SK-N-MC (cell line): ENCODE data around the gene BBLN.

Experiments used
- EZH2 ChIP-seq: fragments of 200-600 bp; sonication (generic); IDR thresholded peaks from one replicate; pipeline ENCODE4 v1.6.1; 2017; ENCODE audit warnings: antibody characterized with exemption
- POLR2AphosphoS5 ChIP-seq: IDR thresholded peaks from 2 replicates; pipeline ENCODE4 v1.6.1; 2012; ENCODE audit warnings: mild to moderate bottlenecking, low read depth, low read length, borderline replicate concordance

- TF ChIP-seq POLR2AphosphoS5 = no peak
- TF ChIP-seq EZH2 = no peak
Observed at GRCh38 chr9:128174062-128174461, 14.0 kb downstream of the BBLN start.
